HL-60 (cell line): ENCODE data around the gene PSMC3IP.
"Not testable (repeated sequence)": the region's sequence is repeated elsewhere in the genome, so short reads cannot be mapped to it uniquely, and the experiment has no call there.

Experiments
- DNase-seq, 2 experiments: peaks; one replicate each; pipeline ENCODE4 v3.0.0-alpha.2; 2010 to 2020; ENCODE audit warnings: low read depth in 1 of 2, low spot score in 1 of 2
- H3K27ac ChIP-seq: fragments of 250-450 bp; sonication (Bioruptor Pico); replicated peaks from 2 replicates; pipeline ENCODE4 v1.5.1; 2020; ENCODE audit warnings: mild to moderate bottlenecking, moderate library complexity
- H3K27me3 ChIP-seq: fragments of 250-450 bp; sonication (Bioruptor Pico); 2 replicates; pipeline ENCODE4 v1.5.1; 2021; ENCODE audit warnings: mild to moderate bottlenecking, moderate library complexity; ENCODE audit not compliant: insufficient read depth, poor library complexity, severe bottlenecking
- H3K4me3 ChIP-seq: replicated peaks from 2 replicates; pipeline ENCODE4 v1.5.1; 2011; ENCODE audit warnings: mild to moderate bottlenecking, control low read depth, low read length; ENCODE audit not compliant: insufficient read depth
- CTCF ChIP-seq: IDR thresholded peaks from one replicate; pipeline ENCODE4 v1.5.1; 2011; ENCODE audit warnings: low read length, control low read depth, inconsistent platforms; ENCODE audit not compliant: insufficient read depth
- GABPA ChIP-seq: IDR thresholded peaks from 2 replicates; pipeline ENCODE4 v1.6.1; 2012; ENCODE audit warnings: low read depth
- POLR2AphosphoS5 ChIP-seq: IDR thresholded peaks from 2 replicates; pipeline ENCODE4 v1.6.1; 2012; ENCODE audit warnings: low read depth
- SPI1 ChIP-seq: IDR thresholded peaks from 2 replicates; pipeline ENCODE4 v1.6.1; 2012; ENCODE audit warnings: low read depth, mild to moderate bottlenecking, borderline replicate concordance
- TF ChIP-seq, protein P1 (sequence below): IDR thresholded peaks from 2 replicates; pipeline ENCODE4 v1.6.1; 2012; ENCODE audit warnings: low read depth; ENCODE audit not compliant: insufficient replicate concordance

The PSMC3IP gene

DNA sequence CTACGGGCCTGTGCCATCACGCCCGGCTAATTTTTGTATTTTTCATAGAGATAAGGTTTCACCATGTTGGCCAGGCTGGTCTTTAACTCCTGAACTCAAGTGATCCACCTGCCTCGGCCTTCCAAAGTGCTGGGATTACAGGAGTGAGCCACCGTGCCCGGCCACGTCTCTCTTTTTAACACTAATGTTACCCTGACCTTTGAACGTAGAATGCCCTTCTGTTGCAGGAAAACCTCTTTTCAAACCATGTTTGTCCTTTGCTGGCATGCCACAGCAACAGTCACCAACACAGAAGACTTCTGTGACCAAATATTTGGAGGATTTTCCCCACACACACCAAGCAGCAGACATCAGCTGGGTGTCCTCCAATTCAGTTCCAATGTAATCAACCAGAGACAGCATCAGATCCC lies 32.6 kb downstream of the PSMC3IP start:
- H3K27me3 ChIP-seq, result no peaks in the 10 kb centered on the region
- TF ChIP-seq GABPA (no peak), POLR2AphosphoS5 (no peak), SPI1 (no peak), CTCF (no peak)
- TF ChIP-seq, protein P1, sequence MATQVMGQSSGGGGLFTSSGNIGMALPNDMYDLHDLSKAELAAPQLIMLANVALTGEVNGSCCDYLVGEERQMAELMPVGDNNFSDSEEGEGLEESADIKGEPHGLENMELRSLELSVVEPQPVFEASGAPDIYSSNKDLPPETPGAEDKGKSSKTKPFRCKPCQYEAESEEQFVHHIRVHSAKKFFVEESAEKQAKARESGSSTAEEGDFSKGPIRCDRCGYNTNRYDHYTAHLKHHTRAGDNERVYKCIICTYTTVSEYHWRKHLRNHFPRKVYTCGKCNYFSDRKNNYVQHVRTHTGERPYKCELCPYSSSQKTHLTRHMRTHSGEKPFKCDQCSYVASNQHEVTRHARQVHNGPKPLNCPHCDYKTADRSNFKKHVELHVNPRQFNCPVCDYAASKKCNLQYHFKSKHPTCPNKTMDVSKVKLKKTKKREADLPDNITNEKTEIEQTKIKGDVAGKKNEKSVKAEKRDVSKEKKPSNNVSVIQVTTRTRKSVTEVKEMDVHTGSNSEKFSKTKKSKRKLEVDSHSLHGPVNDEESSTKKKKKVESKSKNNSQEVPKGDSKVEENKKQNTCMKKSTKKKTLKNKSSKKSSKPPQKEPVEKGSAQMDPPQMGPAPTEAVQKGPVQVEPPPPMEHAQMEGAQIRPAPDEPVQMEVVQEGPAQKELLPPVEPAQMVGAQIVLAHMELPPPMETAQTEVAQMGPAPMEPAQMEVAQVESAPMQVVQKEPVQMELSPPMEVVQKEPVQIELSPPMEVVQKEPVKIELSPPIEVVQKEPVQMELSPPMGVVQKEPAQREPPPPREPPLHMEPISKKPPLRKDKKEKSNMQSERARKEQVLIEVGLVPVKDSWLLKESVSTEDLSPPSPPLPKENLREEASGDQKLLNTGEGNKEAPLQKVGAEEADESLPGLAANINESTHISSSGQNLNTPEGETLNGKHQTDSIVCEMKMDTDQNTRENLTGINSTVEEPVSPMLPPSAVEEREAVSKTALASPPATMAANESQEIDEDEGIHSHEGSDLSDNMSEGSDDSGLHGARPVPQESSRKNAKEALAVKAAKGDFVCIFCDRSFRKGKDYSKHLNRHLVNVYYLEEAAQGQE, result no peak
- H3K27ac ChIP-seq, result no peak overlapping the region
- DNase-seq, result no peak
- no peak overlapping the region for H3K4me3 ChIP-seq

- TF ChIP-seq, protein P1, result no peak
- Histone ChIP-seq H3K27ac (no peak overlapping the region), H3K27me3 (no peaks in the 10 kb centered on the region), H3K4me3 (no peak overlapping the region)
- no peak for DNase-seq
These were observed 34.1 kb downstream of the PSMC3IP start for GRCh38 chr17:42543190-42544079.

- no peak for DNase-seq
- no peaks in the 10 kb centered on the region for H3K27me3 ChIP-seq
- TF ChIP-seq POLR2AphosphoS5, result no peak
- TF ChIP-seq GABPA, result no peak
- TF ChIP-seq, protein P1, result no peak
- TF ChIP-seq SPI1, result no peak
- no peak for TF ChIP-seq CTCF
- no peak overlapping the region for H3K4me3 ChIP-seq
- no peak overlapping the region for H3K27ac ChIP-seq
These were observed 36.3 kb downstream of the PSMC3IP start for GRCh38 chr17:42541041-42541833.

DNA sequence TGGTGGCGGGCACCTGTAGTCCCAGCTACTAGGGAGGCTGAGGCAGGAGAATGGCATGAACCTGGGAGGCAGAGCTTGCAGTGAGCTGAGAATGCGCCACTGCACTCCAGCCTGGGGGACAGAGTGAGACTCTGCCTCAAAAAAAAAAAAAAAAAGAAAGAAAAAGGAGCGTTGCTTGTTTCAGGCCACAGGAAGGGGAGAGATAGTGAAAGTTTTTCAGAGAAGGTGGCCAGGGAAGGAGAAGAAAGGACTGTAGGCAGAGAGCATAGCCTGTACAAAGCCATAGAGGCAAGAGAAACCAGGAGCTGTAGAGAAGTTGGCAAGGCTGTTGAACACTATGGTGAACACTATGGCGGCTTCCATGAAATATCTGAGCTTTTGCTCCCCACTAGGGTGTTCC lies 37.0 kb downstream of the PSMC3IP start:
- not testable (repeated sequence) for H3K27me3 ChIP-seq

More for the DNA sequence above, 37.0 kb downstream of the PSMC3IP start:
- H3K4me3 ChIP-seq, H3K27ac ChIP-seq, DNase-seq: not testable (repeated sequence)
